GM23338 (cell line): ENCODE data around the gene TIMM50. TPM values are rescaled to one million over a fixed set of nuclear protein-coding genes. Genes with fewer than 3 reads are reported as not detected.

ENCODE experiments used
- ATAC-seq: fragments of 200-7000 bp; cut with Tn5 transposase; 3 replicates; pipeline ENCODE4 v1.9.1; 2020
- DNase-seq: peaks from one replicate; pipeline ENCODE4 v3.0.0-alpha.2; 2015; ENCODE audit warnings: low spot score
- H2AFZ ChIP-seq: fragments of 200-600 bp; sonication (generic); 2 replicates; pipeline ENCODE4 v1.8.0; 2016; ENCODE audit warnings: antibody characterized with exemption, mild to moderate bottlenecking, moderate library complexity
- H3F3A ChIP-seq: fragments of 200-600 bp; sonication (generic); replicated peaks from 2 replicates; pipeline ENCODE4 v1.8.0; 2017; ENCODE audit warnings: antibody characterized with exemption, mixed run types, low read depth
- H3K27ac ChIP-seq: fragments of 200-600 bp; sonication (generic); 2 replicates; pipeline ENCODE4 v1.6.1; 2016; ENCODE audit warnings: low read depth
- H3K27me3 ChIP-seq: fragments of 200-600 bp; sonication (generic); 2 replicates; pipeline ENCODE4 v1.8.0; 2016; ENCODE audit warnings: mild to moderate bottlenecking, mixed run types, moderate library complexity; ENCODE audit not compliant: insufficient read depth
- H3K36me3 ChIP-seq: fragments of 200-600 bp; sonication (generic); 2 replicates; pipeline ENCODE4 v1.8.0; 2016; ENCODE audit warnings: mild to moderate bottlenecking; ENCODE audit not compliant: insufficient read depth
- H3K4me1 ChIP-seq: fragments of 200-600 bp; sonication (generic); 2 replicates; pipeline ENCODE4 v1.8.0; 2016; ENCODE audit warnings: mild to moderate bottlenecking, moderate library complexity; ENCODE audit not compliant: insufficient read depth
- H3K4me2 ChIP-seq: fragments of 200-600 bp; sonication (generic); 2 replicates; pipeline ENCODE4 v1.7.1; 2017; ENCODE audit warnings: mixed run types
- H3K4me3 ChIP-seq: fragments of 200-600 bp; sonication (generic); 2 replicates; pipeline ENCODE4 v1.6.1; 2016; ENCODE audit warnings: mixed run types
- H3K79me2 ChIP-seq: fragments of 200-600 bp; sonication (generic); replicated peaks from 2 replicates; pipeline ENCODE4 v1.8.0; 2017; ENCODE audit warnings: mild to moderate bottlenecking; ENCODE audit not compliant: insufficient read depth
- H3K9me2 ChIP-seq: fragments of 200-600 bp; sonication (generic); 2 replicates; pipeline ENCODE4 v1.8.0; 2017; ENCODE audit not compliant: insufficient read depth
- H4K20me1 ChIP-seq: fragments of 200-600 bp; sonication (generic); replicated peaks from 2 replicates; pipeline ENCODE4 v1.8.0; 2017; ENCODE audit warnings: mild to moderate bottlenecking; ENCODE audit not compliant: insufficient read depth
- H3K27ac Mint-ChIP-seq: 2 replicates; pipeline ENCODE4 v1.8.0; 2020; ENCODE audit warnings: inconsistent platforms, mild to moderate bottlenecking, moderate library complexity, mixed read lengths
- H3K27me3 Mint-ChIP-seq: 3 replicates; pipeline ENCODE4 v1.8.0; 2022; ENCODE audit warnings: low read depth, mild to moderate bottlenecking, moderate library complexity, mixed read lengths, inconsistent platforms; ENCODE audit not compliant: insufficient read depth, poor library complexity
- H3K36me3 Mint-ChIP-seq: 3 replicates; pipeline ENCODE4 v1.8.0; 2021; ENCODE audit warnings: low read depth, mild to moderate bottlenecking, inconsistent platforms, moderate library complexity, mixed read lengths
- H3K4me1 Mint-ChIP-seq: 3 replicates; pipeline ENCODE4 v1.8.0; 2020; ENCODE audit warnings: mild to moderate bottlenecking, inconsistent platforms, mixed read lengths
- H3K4me3 Mint-ChIP-seq: 3 replicates; pipeline ENCODE4 v1.8.0; 2021; ENCODE audit warnings: moderate library complexity, mild to moderate bottlenecking, inconsistent platforms, mixed read lengths
- H3K9me3 Mint-ChIP-seq: 3 replicates; pipeline ENCODE4 v1.8.0; 2020; ENCODE audit warnings: moderate library complexity, mild to moderate bottlenecking, inconsistent platforms, mixed read lengths
- CREB1 ChIP-seq: fragments of 250-450 bp; sonication (Bioruptor Pico); IDR thresholded peaks from 2 replicates; pipeline ENCODE4 v1.5.0; 2020; ENCODE audit warnings: low read depth, mild to moderate bottlenecking, moderate library complexity
- CTCF ChIP-seq, 2 experiments: fragments of 200-600 bp in 1 of 2; sonication (generic) in 1 of 2; conservative IDR thresholded peaks; 2 replicates each; pipeline versions ENCODE4 v1.5.1 to v1.6.1; 2016 to 2017; ENCODE audit warnings: antibody characterized with exemption in 2 of 2, low read depth in 2 of 2, mild to moderate bottlenecking in 2 of 2, moderate library complexity in 1 of 2
- ETS1 ChIP-seq: IDR thresholded peaks from 2 replicates; pipeline ENCODE4 v1.6.1; 2016; ENCODE audit warnings: antibody characterized with exemption
- EZH2 ChIP-seq: fragments of 200-600 bp; sonication (generic); IDR thresholded peaks from one replicate; pipeline ENCODE4 v1.8.0; 2017; ENCODE audit warnings: antibody characterized with exemption, mild to moderate bottlenecking, low read depth; ENCODE audit not compliant: unreplicated experiment
- EZH2phosphoT487 ChIP-seq: fragments of 200-600 bp; sonication (generic); IDR thresholded peaks from one replicate; pipeline ENCODE4 v1.8.1; 2018; ENCODE audit warnings: antibody characterized with exemption; ENCODE audit not compliant: unreplicated experiment
- JUNB ChIP-seq: IDR thresholded peaks from one replicate; pipeline ENCODE4 v1.6.1; 2016; ENCODE audit warnings: antibody characterized with exemption; ENCODE audit not compliant: unreplicated experiment
- NANOG ChIP-seq: IDR thresholded peaks from 2 replicates; pipeline ENCODE4 v1.6.1; 2016; ENCODE audit warnings: antibody characterized with exemption, borderline replicate concordance
- POLR2AphosphoS5 ChIP-seq: IDR thresholded peaks from 2 replicates; pipeline ENCODE4 v1.6.1; 2016; ENCODE audit warnings: antibody characterized with exemption, low read depth
- REST ChIP-seq: IDR thresholded peaks from one replicate; pipeline ENCODE4 v1.6.1; 2018; ENCODE audit warnings: antibody characterized with exemption; ENCODE audit not compliant: unreplicated experiment
- STAT1 ChIP-seq: IDR thresholded peaks from one replicate; pipeline ENCODE4 v1.6.1; 2016; ENCODE audit warnings: antibody characterized with exemption; ENCODE audit not compliant: unreplicated experiment
- ZNF114 ChIP-seq: fragments of 250-450 bp; sonication (Bioruptor Pico); IDR thresholded peaks from 2 replicates; pipeline ENCODE4 v1.5.0; 2020; ENCODE audit warnings: mild to moderate bottlenecking, moderate library complexity
- ZNF331 ChIP-seq: fragments of 250-450 bp; sonication (Bioruptor Pico); IDR thresholded peaks from 2 replicates; pipeline ENCODE4 v1.5.0; 2020; ENCODE audit warnings: low read depth, mild to moderate bottlenecking, moderate library complexity
- ZNF462 ChIP-seq: fragments of 250-450 bp; sonication (Bioruptor Pico); IDR thresholded peaks from 2 replicates; pipeline ENCODE4 v1.5.0; 2020; ENCODE audit warnings: mild to moderate bottlenecking, moderate library complexity
- polyA plus RNA-seq: library from polyadenylated mRNA; unstranded; fragments of >200 nt; fragmentation: Nextera tagmentation; extraction: Ambion mirVana; gene quantifications from 2 replicates; pipeline ENCODE4 v1.2.1, GENCODE V29; 2016
- total RNA-seq: library from RNA; depleted of rRNA; stranded (reverse); fragments of >200 nt; shearing (Covaris generic); gene quantifications from 2 replicates; pipeline ENCODE4 v1.2.3, GENCODE V29; 2014

TIMM50 gene
- total and polyA plus RNA-seq, 2 experiments from 2014 or later = 119 to 139 TPM

GRCh38 chr19:39496063-39496462 lies 15.4 kb downstream of the TIMM50 start:
- Histone ChIP-seq H3K27me3 (peaks cover 42% of the 10 kb centered on the region), H3K36me3 (0 out of 2 replicates have a peak, but pooled peaks cover 4% of the 10 kb centered on the region), H3K9me2 (no peaks in the 10 kb centered on the region), H3K4me3 (no peak overlapping the region), H2AFZ (no peak overlapping the region), H3K4me2 (no peak overlapping the region), H3K4me1 (peaks cover 20% of the 10 kb centered on the region), H3K27ac (no peak overlapping the region), H4K20me1 (no peaks in the 10 kb centered on the region; the same call in 1 of the 2 replicates), H3K79me2 (no peaks in the 10 kb centered on the region), H3F3A (peaks cover 9% of the 10 kb centered on the region)
- Mint-ChIP-seq H3K9me3 (no peaks in the 10 kb centered on the region), H3K27me3 (peaks cover 46% of the 10 kb centered on the region), H3K27ac (no peak overlapping the region), H3K36me3 (peaks cover 15% of the 10 kb centered on the region), H3K4me1 (peaks cover 23% of the 10 kb centered on the region), H3K4me3 (no peak overlapping the region; the same call in 2 of the 3 replicates)
- TF ChIP-seq CTCF (conservative IDR thresholded peaks at IDR 0.05; ENCODE audit: low read depth in 2 of 2) (no peak), REST (no peak), JUNB (no peak), ETS1 (no peak), EZH2phosphoT487 (no peak), ZNF114 (no peak), EZH2 (no peak), ZNF331 (CRISPR knock-in tag) (no peak), POLR2AphosphoS5 (no peak), ZNF462 (no peak), CREB1 (CRISPR knock-in tag) (no peak), NANOG (no peak), STAT1 (no peak)
- no peak for DNase-seq
- no peak for ATAC-seq
